Central memory CD4-positive, alpha-beta T cell (primary cell): ENCODE data around the gene NME3.

Experiments used
- DNase-seq: peaks from one replicate; pipeline ENCODE4 v3.0.0; 2022

NME3 gene

GRCh38 chr16:1721372-1721771, 50.0 kb downstream of the NME3 start:
- no peak for DNase-seq
